HG03442 (cell line): ENCODE results near the gene PARD6A.

ENCODE experiments used
- ATAC-seq: cut with Tn5 transposase; IDR thresholded peaks from one replicate; pipeline ENCODE4 v1.9.1; 2021; ENCODE audit warnings: mild to moderate bottlenecking, moderate library complexity; ENCODE audit not compliant: unreplicated experiment

Gene PARD6A

GRCh38 chr16:67666032-67666551, 5.3 kb downstream of the PARD6A start:
- no peak for ATAC-seq

GRCh38 chr16:67666559-67667452, 6.0 kb downstream of the PARD6A start, which contains the start of the genes C16orf86 and ENKD1:
C16orf86 (plus strand) TSS chr16:67666814; CDS start chr16:67666971, 157 bp downstream.
ENKD1 (minus strand) TSS chr16:67666750; CDS start chr16:67666442, 308 bp downstream.
- ATAC-seq = peak; percentile 56

DNA sequence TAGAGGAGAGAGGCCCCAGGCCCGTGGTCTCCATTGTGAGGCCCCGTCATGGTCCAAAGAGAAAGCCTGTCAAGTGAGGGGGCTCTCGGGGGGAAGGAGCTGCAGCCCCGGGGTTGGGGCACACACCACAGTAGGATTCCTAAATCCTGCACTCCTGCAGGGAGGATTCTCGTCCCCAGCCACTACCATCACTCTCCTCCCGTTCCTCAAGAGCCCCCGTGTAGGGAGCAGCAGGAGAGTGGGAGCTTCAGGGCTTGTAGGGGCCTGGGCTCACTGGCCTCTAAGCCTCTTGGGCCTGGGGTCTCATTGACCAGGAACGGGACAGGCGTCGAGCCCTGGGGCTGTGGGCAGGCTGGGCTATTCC, 6.7 kb downstream of the PARD6A start:
- no peak for ATAC-seq

- ATAC-seq = peak; percentile 71
Measured at GRCh38 chr16:67667817-67668494, 7.2 kb downstream of the PARD6A start.

GRCh38 chr16:67668495-67669157, 7.9 kb downstream of the PARD6A start:
- ATAC-seq = no peak

DNA sequence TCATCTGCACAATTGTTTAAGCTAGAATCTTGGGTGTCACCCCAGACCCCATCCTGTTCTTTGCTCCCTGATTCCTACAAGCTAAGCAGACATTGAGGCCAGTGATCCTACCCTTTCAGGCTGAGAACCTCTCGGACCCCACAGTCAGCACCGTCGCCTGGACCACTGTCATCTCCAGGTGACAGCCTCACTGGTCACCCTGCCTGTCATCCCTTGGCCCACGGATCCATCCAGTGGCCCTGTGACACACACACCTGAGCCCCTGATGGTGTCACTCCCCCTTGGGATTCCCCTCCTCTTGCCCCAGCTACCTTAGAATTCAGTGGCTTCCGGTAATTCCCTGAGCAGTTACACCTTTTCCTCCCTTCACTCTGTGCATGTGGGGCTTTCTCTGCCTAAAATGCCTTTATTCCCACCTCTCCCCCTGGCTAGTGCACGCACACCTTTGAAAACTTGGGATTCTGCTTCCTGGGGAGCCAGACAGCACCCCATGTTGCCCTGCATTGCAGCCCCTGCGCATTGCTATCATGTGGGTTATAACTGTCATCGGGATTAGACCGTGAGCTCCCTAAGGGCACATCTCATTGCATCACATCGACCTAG, 8.8 kb downstream of the PARD6A start:
- ATAC-seq = no peak

DNA sequence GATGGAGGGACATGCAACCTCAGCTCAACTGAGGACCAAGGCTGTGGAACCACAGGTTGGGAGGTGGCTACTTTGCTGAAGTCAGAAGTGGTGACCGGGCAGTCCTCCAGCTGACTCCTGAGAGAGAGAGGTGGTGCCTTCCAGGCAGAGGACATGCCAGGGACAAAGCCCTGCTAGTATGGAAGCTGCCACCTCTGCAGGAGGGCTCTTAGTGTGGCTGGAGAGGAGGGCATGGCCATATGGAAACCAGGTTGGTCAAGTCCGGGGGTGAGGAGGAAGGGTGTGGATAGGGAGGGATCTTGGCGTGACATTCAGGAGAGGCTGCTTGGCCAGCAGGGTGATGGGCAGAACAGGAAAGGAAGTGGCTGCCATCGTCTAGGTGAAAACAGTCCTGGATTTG, 11.5 kb downstream of the PARD6A start:
- no peak for ATAC-seq

DNA sequence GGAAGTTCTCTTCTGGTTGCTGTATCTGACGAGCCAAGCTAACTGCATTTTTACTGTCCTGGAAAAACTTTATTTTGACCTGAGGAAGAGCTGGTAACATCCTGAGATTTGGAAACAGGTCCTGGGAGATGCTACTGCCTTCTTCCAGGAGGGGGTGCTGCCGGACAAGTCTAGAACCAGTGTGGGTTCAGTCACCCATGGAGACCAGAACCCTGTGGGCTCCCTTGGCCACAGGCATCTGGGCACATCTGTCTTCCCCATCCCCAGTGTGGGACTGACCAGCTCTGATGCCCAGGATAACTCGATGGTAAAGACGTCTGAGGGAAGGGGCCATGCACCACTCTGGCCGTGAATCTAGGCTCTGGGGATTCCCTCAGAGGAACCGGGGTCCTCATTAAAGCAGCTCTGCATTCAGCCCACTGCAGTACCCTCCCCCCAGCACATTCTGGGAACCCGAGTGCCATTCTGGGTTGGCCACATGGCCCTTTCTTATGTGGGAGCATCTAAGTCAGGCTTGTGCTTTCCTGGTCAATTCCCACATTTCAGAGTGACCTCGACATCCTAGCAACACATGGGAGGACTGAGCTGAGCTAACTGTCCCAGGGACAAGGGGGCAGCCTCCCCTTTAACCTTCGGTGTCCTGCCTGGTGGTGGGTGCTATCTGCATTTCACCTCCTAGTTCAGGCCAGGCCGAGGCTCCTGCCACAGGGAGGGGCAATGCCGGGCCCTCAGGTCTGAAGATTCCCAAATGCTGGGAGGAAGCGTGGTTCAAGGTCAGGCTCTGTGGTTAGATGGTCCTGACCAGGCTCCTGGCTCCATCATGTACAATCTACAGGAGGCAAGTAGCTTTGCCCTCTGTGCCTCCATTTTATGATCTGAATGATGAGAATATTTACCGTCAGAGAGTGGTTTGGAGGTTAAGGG, 12.2 kb downstream of the PARD6A start:
- no peak for ATAC-seq

GRCh38 chr16:67673712-67674580, 13.2 kb downstream of the PARD6A start:
- no peak for ATAC-seq

DNA sequence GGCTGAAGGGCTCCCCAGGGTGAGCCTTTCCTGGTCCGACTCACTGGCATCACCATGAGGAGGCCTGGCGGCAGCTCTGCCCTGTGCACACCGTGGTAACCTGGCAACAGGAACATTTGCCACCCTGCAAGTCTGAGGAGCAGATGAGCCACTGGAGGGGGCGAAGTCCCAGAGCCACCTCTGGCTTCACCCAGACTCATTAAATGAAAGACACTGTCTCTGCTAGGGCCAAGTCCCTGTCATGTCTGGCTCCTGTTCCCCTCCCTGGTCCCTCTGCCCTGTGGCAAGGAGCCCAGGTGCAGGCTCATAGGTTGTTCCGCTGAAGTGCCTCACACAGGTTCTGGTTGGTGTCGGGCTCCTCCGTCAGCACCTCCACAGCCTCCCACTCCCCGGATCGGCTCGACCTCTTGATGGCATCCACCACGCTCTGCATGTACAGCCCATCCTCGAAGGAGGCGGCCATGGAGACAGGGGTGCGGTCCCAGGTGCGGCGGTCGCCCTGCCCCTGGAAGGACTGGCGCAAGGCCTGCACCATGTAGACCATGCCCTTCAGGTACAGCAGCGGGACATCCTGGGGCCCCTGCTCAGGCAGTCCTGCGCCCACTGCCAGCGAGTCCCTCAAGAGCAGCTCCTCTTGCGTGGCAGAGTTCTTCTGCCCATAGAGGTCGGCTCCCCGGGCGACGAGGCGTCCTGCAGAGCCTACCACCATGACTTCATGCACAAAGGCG, 14.3 kb downstream of the PARD6A start:
- no peak for ATAC-seq

- no peak for ATAC-seq
Measured at GRCh38 chr16:67675579-67675935, 14.8 kb downstream of the PARD6A start.

GRCh38 chr16:67675999-67676398, 15.2 kb downstream of the PARD6A start:
- ATAC-seq = no peak

DNA sequence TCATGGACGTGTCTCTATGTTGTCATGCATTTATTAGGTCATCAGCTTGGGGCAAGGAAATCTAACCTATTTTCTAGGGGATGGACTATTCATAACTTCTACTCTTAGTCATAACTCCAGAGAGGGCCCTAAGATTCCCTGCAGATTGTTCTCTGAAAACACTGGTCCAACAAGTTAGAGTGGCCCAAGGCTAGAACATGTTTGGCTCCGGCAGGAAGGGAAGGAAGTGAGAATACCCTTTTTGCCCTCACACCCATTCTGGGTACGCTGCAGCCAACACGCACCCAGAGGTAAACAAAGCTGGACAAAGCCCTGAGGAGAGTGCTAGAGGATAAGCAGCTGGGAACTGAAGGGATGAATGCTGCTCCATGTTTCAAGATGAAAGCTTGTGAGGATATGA, 15.8 kb downstream of the PARD6A start:
- ATAC-seq = no peak

GRCh38 chr16:67676939-67677338, 16.2 kb downstream of the PARD6A start:
- ATAC-seq = no peak

GRCh38 chr16:67677712-67678111, 17.0 kb downstream of the PARD6A start:
- no peak for ATAC-seq

GRCh38 chr16:67678354-67679023, 17.7 kb downstream of the PARD6A start:
- ATAC-seq = no peak

GRCh38 chr16:67679935-67680897, 19.5 kb downstream of the PARD6A start:
- ATAC-seq = no peak
